ENCODE data around the gene LTBP3. TPM values are rescaled to one million over a fixed set of nuclear protein-coding genes. Genes with fewer than 3 reads are reported as not detected.

Gene LTBP3
- polyA plus RNA-seq, 1 donor from 2014 or later: 4.6 TPM

- peaks cover 33% of the 10 kb centered on the region for H3K27me3 ChIP-seq (ENCODE audit: insufficient read depth, low read depth, low read length)
- no peak overlapping the region for H3K9ac ChIP-seq (ENCODE audit: low read length)
- no peaks in the 10 kb centered on the region for H3K9me2 ChIP-seq (ENCODE audit: insufficient read depth, low read length)
- H3F3A ChIP-seq (ENCODE audit: insufficient read depth, low read length, poor library complexity, severe bottlenecking): no peaks in the 10 kb centered on the region
- H3K79me2 ChIP-seq (replicated peaks; ENCODE audit: insufficient read depth, low read length): no peaks in the 10 kb centered on the region
- H3K4me2 ChIP-seq (ENCODE audit: low read length): no peak overlapping the region
- H2AFZ ChIP-seq (ENCODE audit: low read depth, low read length): no peak overlapping the region
- H3K27ac ChIP-seq (ENCODE audit: low read length): no peak overlapping the region
- H3K4me3 ChIP-seq (ENCODE audit: low read length): no peak overlapping the region
- no peaks in the 10 kb centered on the region for H4K20me1 ChIP-seq (ENCODE audit: insufficient read depth)
- H3K36me3 ChIP-seq (ENCODE audit: insufficient read depth, low read length): no peaks in the 10 kb centered on the region
- no peaks in the 10 kb centered on the region for H3K9me3 ChIP-seq (ENCODE audit: low read length)
- TF ChIP-seq EZH2 (IDR thresholded peaks at IDR 0.05; ENCODE audit: borderline replicate concordance, insufficient read depth, low read length, poor library complexity, severe bottlenecking): no peak
- no peak for TF ChIP-seq CTCF (IDR thresholded peaks at IDR 0.05; ENCODE audit: poor library complexity, severe bottlenecking)
- no peak for TF ChIP-seq REST (IDR thresholded peaks at IDR 0.05; ENCODE audit: borderline replicate concordance)
- TF ChIP-seq POLR2AphosphoS5 (IDR thresholded peaks at IDR 0.05): no peak
- TF ChIP-seq TAF1 (IDR thresholded peaks at IDR 0.05; ENCODE audit: low read depth): no peak
These were observed 32.1 kb upstream of the LTBP3 start for GRCh38 chr11:65590240-65590738.

GRCh38 chr11:65589444-65590239, 31.5 kb upstream of the LTBP3 start:
- no peak overlapping the region for H2AFZ ChIP-seq (ENCODE audit: low read depth, low read length)
- no peaks in the 10 kb centered on the region for H3F3A ChIP-seq (ENCODE audit: insufficient read depth, low read length, poor library complexity, severe bottlenecking)
- TF ChIP-seq EZH2 (IDR thresholded peaks at IDR 0.05; ENCODE audit: borderline replicate concordance, insufficient read depth, low read length, poor library complexity, severe bottlenecking) (no peak), REST (IDR thresholded peaks at IDR 0.05; ENCODE audit: borderline replicate concordance) (no peak), MXI1 (conservative IDR thresholded peaks at IDR 0.05; ENCODE audit: poor library complexity, severe bottlenecking) (no peak), TAF1 (IDR thresholded peaks at IDR 0.05; ENCODE audit: low read depth) (no peak), POLR2AphosphoS5 (IDR thresholded peaks at IDR 0.05) (no peak), SMC3 (conservative IDR thresholded peaks at IDR 0.05; ENCODE audit: poor library complexity) (no peak), EP300 (conservative IDR thresholded peaks at IDR 0.05; ENCODE audit: poor library complexity, severe bottlenecking) (no peak), RAD21 (conservative IDR thresholded peaks at IDR 0.05) (no peak), CTCF (IDR thresholded peaks at IDR 0.05; ENCODE audit: poor library complexity, severe bottlenecking) (no peak)
- no peaks in the 10 kb centered on the region for H3K36me3 ChIP-seq (ENCODE audit: insufficient read depth, low read length)
- H3K4me3 ChIP-seq (ENCODE audit: low read length): no peak overlapping the region
- H3K27me3 ChIP-seq (ENCODE audit: insufficient read depth, low read depth, low read length): peaks cover 37% of the 10 kb centered on the region
- no peak overlapping the region for H3K27ac ChIP-seq (ENCODE audit: low read length)
- no peak overlapping the region for H3K9ac ChIP-seq (ENCODE audit: low read length)
- H3K4me2 ChIP-seq (ENCODE audit: low read length): no peak overlapping the region
- no peaks in the 10 kb centered on the region for H3K79me2 ChIP-seq (replicated peaks; ENCODE audit: insufficient read depth, low read length)
- no peaks in the 10 kb centered on the region for H3K9me2 ChIP-seq (ENCODE audit: insufficient read depth, low read length)
- H3K9me3 ChIP-seq (ENCODE audit: low read length): no peaks in the 10 kb centered on the region
- no peaks in the 10 kb centered on the region for H4K20me1 ChIP-seq (ENCODE audit: insufficient read depth)

Measured in neural cell (in vitro differentiated cells).